HuH-7 (cell line): ENCODE results near the gene ANXA11.
A peak's percentile ranks its signal among the peaks of the same experiment; 100 is the strongest.

Source experiments
- DNase-seq: peaks from one replicate; pipeline ENCODE4 v3.0.0; 2011; ENCODE audit warnings: low spot score

Gene ANXA11

GRCh38 chr10:80187465-80188409 lies 17.6 kb downstream of the ANXA11 start:
- DNase-seq = no peak

DNA sequence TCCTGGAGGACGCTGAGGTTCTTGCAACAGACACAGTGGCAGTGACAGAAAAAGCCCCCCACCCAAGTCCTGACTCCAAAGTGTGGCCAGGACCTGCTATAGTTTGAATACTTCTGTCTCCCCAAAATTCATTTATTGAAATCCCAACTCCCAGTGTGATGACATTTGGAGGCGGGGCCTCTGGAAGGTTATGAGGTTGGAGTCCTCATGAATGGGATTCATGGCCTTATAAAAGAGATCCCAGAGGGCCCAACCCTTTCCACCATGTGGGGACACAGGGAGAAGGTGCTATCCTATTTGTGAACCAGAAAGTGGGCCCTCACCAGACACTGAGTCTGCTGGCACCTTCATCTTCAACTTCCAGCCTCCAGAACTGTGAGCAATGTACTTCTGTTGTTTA lies 18.3 kb downstream of the ANXA11 start:
- DNase-seq = no peak

GRCh38 chr10:80186364-80187012 lies 18.8 kb downstream of the ANXA11 start:
- no peak for DNase-seq

DNA sequence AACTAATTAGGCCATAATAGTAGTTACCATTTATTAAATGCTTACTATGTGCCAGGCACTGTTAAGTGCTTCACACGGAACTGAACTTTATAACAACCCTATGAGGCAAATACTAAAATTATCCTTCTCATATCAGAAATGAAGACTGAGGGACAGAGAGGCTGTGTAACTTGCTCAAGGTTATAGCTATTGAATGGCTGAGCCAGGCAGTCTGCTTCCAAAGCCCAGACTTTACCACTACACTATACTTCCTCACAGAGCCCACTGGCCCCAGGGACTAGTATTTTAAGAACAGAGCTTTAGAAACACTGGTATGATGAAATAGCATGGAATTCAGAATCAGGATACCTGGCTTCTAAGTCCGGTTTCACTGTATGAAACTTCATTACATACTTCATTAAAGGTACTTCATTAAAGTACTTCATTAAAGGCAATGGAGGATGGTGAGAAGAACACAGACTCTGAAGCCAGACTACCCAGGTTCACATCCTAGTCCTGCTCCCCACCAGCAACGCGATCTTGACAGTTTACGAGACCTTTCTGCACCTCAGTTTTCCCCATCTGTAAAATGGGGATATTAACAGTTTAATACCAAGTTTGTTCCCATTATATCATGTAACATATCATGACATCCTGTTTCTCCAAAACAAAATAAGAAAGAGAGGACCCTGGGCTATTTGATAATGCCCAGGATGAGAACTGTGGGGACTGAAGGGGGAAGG lies 19.6 kb downstream of the ANXA11 start:
- DNase-seq = no peak

- no peak for DNase-seq
Measured at GRCh38 chr10:80184291-80184690, 21.0 kb downstream of the ANXA11 start.

GRCh38 chr10:80183436-80183835 lies 21.9 kb downstream of the ANXA11 start:
- no peak for DNase-seq

GRCh38 chr10:80182986-80183385 lies 22.4 kb downstream of the ANXA11 start:
- DNase-seq = no peak

DNA sequence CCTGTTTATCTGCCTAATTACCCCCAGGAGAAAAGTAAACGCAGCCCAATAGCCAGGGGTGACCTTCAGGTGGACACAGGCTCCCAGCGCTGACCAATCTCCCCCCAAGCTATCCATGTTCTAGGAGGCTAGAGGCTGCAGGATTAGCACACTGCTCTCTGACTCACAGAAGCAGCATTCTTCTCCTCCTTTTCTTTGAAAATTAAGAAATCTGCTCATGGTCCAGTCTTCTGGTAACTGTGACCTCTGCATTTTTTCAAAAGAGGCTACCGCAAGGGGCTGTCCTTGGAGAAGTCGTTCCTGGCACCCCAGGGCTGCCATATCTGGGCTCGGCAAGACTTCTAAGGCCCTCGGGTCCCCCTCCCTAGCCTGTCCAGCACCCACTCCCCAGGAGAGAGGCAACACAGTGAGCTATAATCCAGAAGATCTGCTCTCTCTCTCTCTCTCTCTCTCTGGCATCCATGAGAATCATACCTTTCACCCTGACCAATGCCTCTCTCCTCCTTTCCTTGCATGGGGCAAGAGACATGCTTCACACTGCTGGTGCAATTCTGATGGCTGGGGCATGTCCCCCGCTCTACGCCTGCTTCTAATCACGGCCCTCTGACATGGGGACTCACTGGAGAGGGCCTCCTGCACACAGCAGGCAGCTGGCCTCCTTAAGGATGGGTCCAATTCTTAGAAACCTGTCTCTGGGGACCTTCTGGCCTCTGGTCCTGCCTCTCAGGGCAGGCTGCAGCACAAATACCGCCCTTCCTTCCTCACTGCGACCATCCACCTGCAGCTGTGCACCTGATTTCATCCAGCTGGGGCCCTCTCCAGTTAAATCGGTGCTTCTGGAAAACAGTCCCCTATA lies 27.3 kb downstream of the ANXA11 start:
- no peak for DNase-seq

- DNase-seq = no peak
Measured at GRCh38 chr10:80176526-80176925, 28.8 kb downstream of the ANXA11 start.

GRCh38 chr10:80174641-80175395 lies 30.5 kb downstream of the ANXA11 start:
- DNase-seq = no peak

- DNase-seq = no peak
Measured at GRCh38 chr10:80173466-80173865, 31.9 kb downstream of the ANXA11 start.

GRCh38 chr10:80172896-80173295 lies 32.4 kb downstream of the ANXA11 start:
- no peak for DNase-seq

GRCh38 chr10:80171248-80171660 lies 34.1 kb downstream of the ANXA11 start:
- no peak for DNase-seq

GRCh38 chr10:80170641-80171040 lies 34.7 kb downstream of the ANXA11 start:
- DNase-seq = no peak

GRCh38 chr10:80170026-80170425 lies 35.3 kb downstream of the ANXA11 start:
- DNase-seq = no peak

DNA sequence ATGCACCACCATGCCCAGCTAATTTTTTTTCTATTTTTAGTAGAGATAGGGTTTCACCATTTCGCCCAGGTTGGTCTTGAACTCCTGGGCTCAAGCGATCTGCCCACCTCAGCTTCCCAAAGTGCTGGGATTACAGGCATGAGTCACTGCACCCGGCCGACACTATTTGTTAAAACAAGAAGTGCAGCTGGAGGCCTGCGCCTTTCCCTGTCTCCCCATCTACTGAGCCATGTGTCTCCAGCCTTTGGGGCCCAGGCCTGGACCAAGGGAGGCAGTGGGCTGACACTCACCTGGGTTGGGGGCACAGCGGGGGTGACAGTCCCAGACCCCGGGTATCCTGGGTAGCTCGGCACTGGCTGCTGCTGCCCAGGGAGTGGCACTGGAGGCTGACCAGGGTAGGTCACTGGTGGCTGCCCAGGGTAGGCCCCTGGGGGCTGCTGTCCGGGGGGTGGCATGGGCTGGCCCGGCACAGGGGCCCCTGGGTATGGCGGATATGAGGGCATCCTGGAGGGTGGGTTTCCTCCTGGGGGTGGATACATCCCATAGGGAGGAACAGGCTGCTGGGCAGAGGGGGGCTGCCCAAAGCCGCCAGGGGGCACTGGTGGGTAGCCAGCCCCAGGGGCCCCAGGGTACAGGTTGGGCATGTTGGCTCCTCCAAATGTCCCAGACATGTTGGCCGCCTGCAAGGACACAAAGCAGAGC lies 36.5 kb downstream of the ANXA11 start:
- DNase-seq = peak; percentile 22

- no peak for DNase-seq
Measured at GRCh38 chr10:80168162-80168511, 37.2 kb downstream of the ANXA11 start.

DNA sequence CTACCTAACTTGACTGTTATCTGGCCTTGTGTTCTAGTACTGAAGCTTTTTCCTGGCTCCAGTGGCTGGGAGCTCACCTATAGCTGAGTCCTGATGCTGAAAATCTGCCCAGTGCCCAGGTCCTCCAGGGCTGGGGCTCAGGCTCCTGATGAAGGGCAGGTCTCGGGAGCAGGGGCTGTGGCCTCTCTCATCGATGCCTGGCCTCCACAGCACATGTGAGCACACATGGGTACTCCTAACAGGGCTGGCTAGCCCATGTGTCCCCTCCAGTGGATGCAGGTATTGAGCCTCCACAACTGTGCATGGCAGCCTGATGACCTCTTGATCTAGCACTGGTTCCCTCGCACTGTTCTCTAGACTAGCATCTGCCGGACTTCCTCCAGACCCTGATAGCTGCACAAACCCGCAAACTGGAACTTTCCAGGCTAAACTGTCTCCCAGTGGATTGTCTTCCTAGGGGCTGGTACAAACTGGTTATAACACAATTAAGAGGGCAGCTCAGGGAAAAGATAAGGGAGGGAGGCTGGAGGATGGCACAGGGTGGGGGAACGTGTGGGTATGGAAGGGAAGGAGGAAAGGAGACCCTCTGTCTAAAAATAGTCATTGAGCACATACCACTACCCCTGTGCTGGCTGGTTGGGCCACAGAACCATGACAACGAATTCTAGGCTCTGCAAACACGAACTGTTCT lies 37.7 kb downstream of the ANXA11 start:
- no peak for DNase-seq

DNA sequence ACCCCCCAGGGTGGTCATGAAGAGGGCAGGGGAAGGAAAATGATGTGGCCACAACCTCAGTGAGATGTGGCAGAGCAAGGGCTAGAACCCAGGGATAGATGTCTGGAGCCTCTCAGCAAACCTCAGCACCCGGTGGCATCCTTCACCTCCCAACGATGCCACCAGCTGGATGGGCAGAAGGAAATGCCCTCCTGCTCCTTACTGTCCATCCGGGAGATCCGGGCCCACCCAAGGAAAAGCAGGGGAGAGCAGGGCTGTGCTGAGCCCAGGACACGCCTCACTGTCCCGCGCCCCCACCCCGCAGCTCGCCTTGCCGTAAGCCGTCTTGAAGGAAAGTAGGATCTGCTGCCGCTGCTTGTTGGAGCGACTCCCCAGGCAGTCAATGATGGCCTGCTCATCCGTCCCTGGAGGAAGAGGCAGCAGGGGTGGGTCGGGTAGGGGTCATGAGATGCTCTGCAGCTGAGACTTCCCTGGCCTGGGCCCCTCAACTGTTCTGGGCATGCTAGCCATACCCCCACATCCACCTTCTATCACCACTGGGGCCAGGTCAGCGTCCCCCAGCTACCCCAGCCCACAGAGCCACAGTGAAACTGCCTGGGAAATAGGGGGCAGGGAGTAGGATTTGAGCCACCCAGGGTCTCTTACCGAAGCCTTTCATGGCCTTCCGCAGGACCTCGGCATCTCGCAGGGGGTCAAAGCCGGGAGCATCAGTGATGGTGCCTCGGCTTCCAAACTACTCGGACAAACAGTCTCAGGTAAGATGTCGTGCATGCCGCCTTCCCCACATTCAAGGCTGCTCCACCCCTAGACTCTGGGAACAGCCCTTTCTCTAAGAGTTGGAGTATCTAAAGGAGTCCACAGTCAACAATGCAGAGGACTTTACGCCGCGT lies 38.5 kb downstream of the ANXA11 start:
- no peak for DNase-seq
